Naive B cell (primary cell): ENCODE data around the gene KCNQ1. TPM values are rescaled to one million over a fixed set of nuclear protein-coding genes. Genes with fewer than 3 reads are reported as not detected.

Experiments
- ATAC-seq, 2 donors: fragments of 150-1000 bp; cut with Tn5 transposase; 2 replicates each; pipeline ENCODE4 v1.10.0; 2021; ENCODE audit warnings: low read depth in 2 of 2, mild to moderate bottlenecking in 2 of 2, moderate library complexity in 2 of 2
- DNase-seq: peaks from one replicate; pipeline ENCODE4 v3.0.0; 2022
- H3K27ac Mint-ChIP-seq, 6 donors: one replicate each; pipeline ENCODE4 v1.8.0; 2020 to 2022; ENCODE audit warnings: mild to moderate bottlenecking in 6 of 6, mixed read lengths in 6 of 6, moderate library complexity in 5 of 6, inconsistent platforms in 2 of 6
- H3K27me3 Mint-ChIP-seq, 3 donors: one replicate each; pipeline ENCODE4 v1.8.0; 2021 to 2022; ENCODE audit warnings: mixed read lengths in 3 of 3, mild to moderate bottlenecking in 1 of 3
- H3K36me3 Mint-ChIP-seq, 2 donors: one replicate each; pipeline ENCODE4 v1.8.0; 2020 to 2022; ENCODE audit warnings: mixed read lengths in 2 of 2, inconsistent platforms in 1 of 2, mild to moderate bottlenecking in 1 of 2
- H3K4me1 Mint-ChIP-seq, 3 donors: one replicate each; pipeline ENCODE4 v1.8.0; 2020 to 2022; ENCODE audit warnings: mixed read lengths in 3 of 3, inconsistent platforms in 1 of 3, mild to moderate bottlenecking in 1 of 3, moderate library complexity in 1 of 3
- H3K4me3 Mint-ChIP-seq, 8 donors: one replicate each; pipeline ENCODE4 v1.8.0; 2020 to 2022; ENCODE audit warnings: mild to moderate bottlenecking in 8 of 8, mixed read lengths in 8 of 8, moderate library complexity in 8 of 8, inconsistent platforms in 2 of 8
- H3K9me3 Mint-ChIP-seq, 7 donors: one replicate each; pipeline ENCODE4 v1.8.0; 2020 to 2022; ENCODE audit warnings: mixed read lengths in 7 of 7, mild to moderate bottlenecking in 5 of 7, inconsistent platforms in 2 of 7, moderate library complexity in 1 of 7
- polyA plus RNA-seq, 6 donors: library from polyadenylated mRNA; unstranded; fragments of 300-500 nt; fragmentation: Illumina TruSeq; gene quantifications; one replicate each; pipeline ENCODE4 v1.2.3, GENCODE V29; 2021; ENCODE audit warnings: low read depth in 6 of 6

KCNQ1 gene
- polyA plus RNA-seq, 6 donors from 2014 or later, result 9.3 to 22.6 (median 10.3) TPM

GRCh38 chr11:2415171-2415570, 29.6 kb upstream of the KCNQ1 start:
- Mint-ChIP-seq H3K36me3 (no peaks in the 10 kb centered on the region), H3K27ac (no peak overlapping the region), H3K27me3 (no peaks in the 10 kb centered on the region), H3K4me3 (no peak overlapping the region), H3K4me1 (peaks cover 0 to 3% (median 0%) of the 10 kb centered on the region in 3 donors), H3K9me3 (no peaks in the 10 kb centered on the region)
- no peak for ATAC-seq
- DNase-seq, result no peak

- H3K27ac Mint-ChIP-seq, result no peak overlapping the region
- no peaks in the 10 kb centered on the region for H3K9me3 Mint-ChIP-seq
- ATAC-seq (no peak), DNase-seq (no peak)
- peaks cover 0 to 3% (median 0%) of the 10 kb centered on the region in 3 donors for H3K4me1 Mint-ChIP-seq
- H3K27me3 Mint-ChIP-seq, result no peaks in the 10 kb centered on the region
- H3K36me3 Mint-ChIP-seq, result no peaks in the 10 kb centered on the region
- no peak overlapping the region for H3K4me3 Mint-ChIP-seq
These were observed 29.0 kb upstream of the KCNQ1 start for GRCh38 chr11:2415601-2416380.

GRCh38 chr11:2416765-2417164, 28.0 kb upstream of the KCNQ1 start:
- Mint-ChIP-seq H3K27me3 (peaks cover 0 to 4% (median 0%) of the 10 kb centered on the region in 3 donors), H3K4me3 (no peak overlapping the region), H3K36me3 (no peaks in the 10 kb centered on the region), H3K9me3 (no peaks in the 10 kb centered on the region), H3K4me1 (peaks cover 0 to 3% (median 0%) of the 10 kb centered on the region in 3 donors), H3K27ac (no peak overlapping the region)
- no peak for DNase-seq
- ATAC-seq, result no peak

DNA sequence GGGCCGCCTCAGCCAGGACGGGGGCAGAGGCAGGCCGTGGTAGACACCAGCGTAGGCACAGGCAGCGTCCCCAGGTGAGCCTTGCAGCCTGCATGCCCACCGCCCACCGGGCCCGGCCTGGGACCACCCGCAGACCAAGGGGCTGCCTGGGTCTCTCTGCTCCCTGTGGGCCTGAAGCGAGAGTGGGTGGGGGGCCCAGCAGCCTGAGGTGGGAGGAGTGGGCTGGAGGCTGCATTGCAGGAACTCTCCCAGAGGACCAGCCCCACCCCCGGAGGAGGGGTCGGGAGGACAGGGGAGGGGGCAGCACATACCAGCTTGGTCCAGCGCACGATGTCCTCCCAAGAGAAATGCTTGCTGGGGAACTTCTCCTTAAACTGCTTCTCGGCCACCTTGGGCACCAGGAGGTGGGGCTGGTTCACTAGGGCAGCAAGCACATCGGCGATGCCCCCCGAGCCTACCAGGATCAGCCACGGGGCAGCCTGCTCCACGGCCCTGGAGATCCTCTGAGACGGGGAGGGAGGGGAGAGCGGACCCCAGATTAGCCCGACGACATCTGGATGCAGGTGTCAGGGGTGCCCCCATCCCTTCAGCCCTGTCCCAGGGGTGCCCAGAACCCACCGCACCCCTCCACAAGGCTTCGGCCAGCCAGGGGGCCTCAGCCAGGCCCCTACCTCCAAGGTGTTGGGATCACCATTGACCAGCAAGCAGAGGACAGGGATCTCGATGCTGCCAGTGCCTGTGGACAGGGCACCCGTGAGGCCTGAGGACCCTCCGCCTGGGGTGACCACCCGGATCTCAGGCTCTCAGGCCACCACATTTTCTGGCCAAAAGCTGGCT, 26.7 kb upstream of the KCNQ1 start:
- H3K27ac Mint-ChIP-seq, result no peak overlapping the region
- no peak overlapping the region for H3K4me3 Mint-ChIP-seq
- no peaks in the 10 kb centered on the region for H3K9me3 Mint-ChIP-seq
- no peak for DNase-seq
- H3K36me3 Mint-ChIP-seq, result no peaks in the 10 kb centered on the region
- H3K4me1 Mint-ChIP-seq, result peaks cover 0 to 3% (median 0%) of the 10 kb centered on the region in 3 donors
- ATAC-seq, result no peak
- peaks cover 0 to 4% (median 0%) of the 10 kb centered on the region in 3 donors for H3K27me3 Mint-ChIP-seq

GRCh38 chr11:2418693-2419360, 26.0 kb upstream of the KCNQ1 start:
- Mint-ChIP-seq H3K36me3 (no peaks in the 10 kb centered on the region), H3K27ac (no peak overlapping the region), H3K9me3 (no peaks in the 10 kb centered on the region), H3K27me3 (peaks cover 0 to 4% (median 0%) of the 10 kb centered on the region in 3 donors), H3K4me1 (peaks cover 0 to 3% (median 0%) of the 10 kb centered on the region in 3 donors), H3K4me3 (no peak overlapping the region)
- DNase-seq (no peak), ATAC-seq (no peak)

- Mint-ChIP-seq H3K27ac (peak overlapping the region in 1 of 6 donors; percentile 87), H3K9me3 (no peaks in the 10 kb centered on the region), H3K36me3 (no peaks in the 10 kb centered on the region), H3K4me1 (peaks cover 0 to 3% (median 0%) of the 10 kb centered on the region in 3 donors), H3K4me3 (peak overlapping the region in 1 of 8 donors; percentile 53), H3K27me3 (peaks cover 0 to 4% (median 0%) of the 10 kb centered on the region in 3 donors)
- ATAC-seq (peak; percentile 48), DNase-seq (peak; percentile 56)
These were observed 24.9 kb upstream of the KCNQ1 start for GRCh38 chr11:2419638-2420501.

DNA sequence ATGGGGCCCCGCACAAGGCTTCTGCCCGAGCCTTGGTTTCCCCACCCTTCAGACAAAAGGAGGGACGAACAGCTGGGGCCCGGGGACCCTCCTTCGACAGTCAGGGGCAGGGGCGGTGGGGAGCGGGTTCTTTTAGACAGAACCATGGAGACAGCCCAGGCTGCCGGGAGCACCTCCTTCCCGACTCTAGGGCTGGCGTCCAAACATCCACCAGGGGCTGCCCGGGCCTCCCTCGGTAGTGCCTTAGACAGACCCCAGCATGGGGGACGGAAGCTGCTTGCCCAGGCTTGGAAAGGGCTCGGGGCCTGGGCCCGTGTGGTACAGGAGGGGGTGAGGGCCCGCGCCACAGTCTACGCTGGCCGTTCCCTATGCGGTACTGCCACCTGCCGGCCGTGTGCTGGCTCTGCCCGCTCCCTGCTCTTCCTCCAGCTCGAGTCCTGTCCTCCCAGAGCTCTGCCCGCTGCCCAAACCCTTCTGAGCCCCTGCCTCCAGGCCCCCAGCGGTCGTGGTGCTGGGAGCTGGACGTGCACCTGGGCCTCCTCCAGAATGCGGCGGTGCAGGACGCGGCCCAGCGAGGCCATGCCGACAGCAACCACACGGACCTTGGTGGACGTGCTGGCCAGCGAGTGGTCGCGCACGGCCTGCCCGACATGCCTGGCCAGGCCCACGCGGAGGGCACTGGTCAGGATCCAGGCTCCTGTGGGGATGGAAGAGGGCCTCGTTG, 24.1 kb upstream of the KCNQ1 start:
- H3K27me3 Mint-ChIP-seq, result peaks cover 0 to 4% (median 0%) of the 10 kb centered on the region in 3 donors
- peaks cover 0 to 3% (median 0%) of the 10 kb centered on the region in 3 donors for H3K4me1 Mint-ChIP-seq
- DNase-seq, result peak; percentile 70
- H3K36me3 Mint-ChIP-seq, result no peaks in the 10 kb centered on the region
- H3K9me3 Mint-ChIP-seq, result no peaks in the 10 kb centered on the region
- no peak overlapping the region for H3K27ac Mint-ChIP-seq
- H3K4me3 Mint-ChIP-seq, result no peak overlapping the region
- peak; percentile 94 to 95 for ATAC-seq

DNA sequence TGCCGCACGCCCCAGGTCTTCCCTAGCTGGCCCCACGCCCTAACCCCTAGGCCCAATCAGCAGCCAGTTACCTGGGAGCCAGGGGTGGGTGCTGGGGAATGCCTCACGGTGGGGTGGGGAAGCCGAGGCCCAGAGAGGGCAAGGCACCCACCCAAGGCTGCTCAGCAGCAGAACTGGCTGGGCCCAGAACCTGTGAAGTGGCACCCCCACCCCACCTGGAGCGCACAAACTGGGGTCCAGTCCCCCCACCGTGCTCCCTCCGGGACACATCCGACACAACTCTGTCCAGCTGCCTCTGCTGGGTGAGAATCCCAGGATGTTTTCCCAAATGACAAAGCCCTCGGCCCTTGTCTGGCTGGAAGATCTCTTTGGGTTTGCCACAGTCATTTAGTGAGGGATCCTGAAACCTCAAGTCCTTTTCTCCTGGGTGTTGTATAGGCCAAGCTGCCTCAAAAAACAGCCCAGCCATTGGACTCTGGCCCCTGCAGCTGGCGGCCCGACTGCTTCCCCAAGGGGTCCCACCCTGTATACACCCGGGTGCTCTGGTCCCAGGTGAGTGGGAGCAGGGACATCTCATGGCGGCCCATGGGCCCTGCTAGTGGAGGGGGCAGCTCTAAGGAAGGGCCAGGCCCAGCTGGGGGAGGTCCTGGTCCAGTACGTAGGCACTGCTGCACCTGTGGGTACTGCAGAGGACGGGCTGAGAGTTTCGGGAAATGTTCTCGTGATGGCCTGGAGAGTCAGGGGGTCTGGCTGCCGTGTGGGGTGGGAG, 23.4 kb upstream of the KCNQ1 start:
- no peak for ATAC-seq
- Mint-ChIP-seq H3K36me3 (no peaks in the 10 kb centered on the region), H3K27me3 (peaks cover 0 to 4% (median 0%) of the 10 kb centered on the region in 3 donors), H3K9me3 (no peaks in the 10 kb centered on the region), H3K27ac (no peak overlapping the region), H3K4me3 (no peak overlapping the region), H3K4me1 (peaks cover 0 to 3% (median 0%) of the 10 kb centered on the region in 3 donors)
- no peak for DNase-seq

DNA sequence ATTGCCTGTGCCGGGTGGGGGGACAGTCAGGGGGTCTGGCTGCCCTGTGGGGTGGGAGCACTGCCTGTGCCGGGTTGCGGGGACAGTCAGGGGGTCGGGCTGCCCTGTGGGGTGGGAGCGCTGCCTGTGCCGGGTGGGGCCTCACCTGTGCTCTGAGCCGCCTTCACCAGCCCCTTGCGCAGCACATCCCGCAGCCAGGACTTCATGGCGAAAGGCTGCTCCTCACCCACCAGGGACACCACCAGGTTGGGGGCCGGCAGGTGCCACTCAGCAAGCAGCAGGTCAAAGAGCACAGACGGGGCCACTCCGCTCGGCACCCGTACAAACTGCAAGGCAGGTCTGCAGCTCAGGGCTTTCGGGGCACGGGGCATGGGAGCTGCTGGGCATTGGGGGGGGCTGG, 22.8 kb upstream of the KCNQ1 start:
- Mint-ChIP-seq H3K9me3 (no peaks in the 10 kb centered on the region), H3K36me3 (no peaks in the 10 kb centered on the region), H3K4me3 (no peak overlapping the region), H3K27ac (no peak overlapping the region), H3K4me1 (peaks cover 0 to 3% (median 0%) of the 10 kb centered on the region in 3 donors), H3K27me3 (peaks cover 0 to 4% (median 0%) of the 10 kb centered on the region in 3 donors)
- DNase-seq (no peak), ATAC-seq (no peak)

GRCh38 chr11:2422461-2423156, 22.2 kb upstream of the KCNQ1 start:
- H3K4me1 Mint-ChIP-seq, result peaks cover 0 to 3% (median 0%) of the 10 kb centered on the region in 3 donors
- DNase-seq, result no peak
- no peaks in the 10 kb centered on the region for H3K36me3 Mint-ChIP-seq
- ATAC-seq, result no peak
- H3K27me3 Mint-ChIP-seq, result peaks cover 0 to 4% (median 0%) of the 10 kb centered on the region in 3 donors
- no peaks in the 10 kb centered on the region for H3K9me3 Mint-ChIP-seq
- H3K27ac Mint-ChIP-seq, result no peak overlapping the region
- no peak overlapping the region for H3K4me3 Mint-ChIP-seq
